Fibroblast of lung (primary cell): ENCODE results near the gene TMEM116. TPM values are rescaled to one million over a fixed set of nuclear protein-coding genes. Genes with fewer than 3 reads are reported as not detected.
A peak's percentile ranks its signal among the peaks of the same experiment; 100 is the strongest.

Experiments used
- DNase-seq, 2 donors: peaks; one replicate each; pipeline versions ENCODE4 v3.0.0 to v3.0.0-alpha.2; 2010; ENCODE audit warnings: low read depth in 2 of 2
- H2AFZ ChIP-seq: 2 replicates; pipeline ENCODE4 v1.5.1; 2012; ENCODE audit warnings: low read length, control low read depth, inconsistent platforms
- H3K27ac ChIP-seq: 2 replicates; pipeline ENCODE4 v1.5.1; 2011; ENCODE audit warnings: low read length, control low read depth; ENCODE audit not compliant: insufficient read depth
- H3K27me3 ChIP-seq: 2 replicates; pipeline ENCODE4 v1.5.1; 2011; ENCODE audit warnings: mild to moderate bottlenecking, low read length; ENCODE audit not compliant: control insufficient read depth, insufficient read depth
- H3K36me3 ChIP-seq: 2 replicates; pipeline ENCODE4 v1.5.1; 2011; ENCODE audit warnings: low read length; ENCODE audit not compliant: control insufficient read depth, insufficient read depth
- H3K4me1 ChIP-seq: 2 replicates; pipeline ENCODE4 v1.5.1; 2011; ENCODE audit warnings: low read length; ENCODE audit not compliant: control insufficient read depth, insufficient read depth; ENCODE audit errors: extremely low read depth
- H3K4me2 ChIP-seq: 2 replicates; pipeline ENCODE4 v1.5.1; 2011; ENCODE audit warnings: low read length, control low read depth; ENCODE audit not compliant: insufficient read depth; ENCODE audit errors: extremely low read depth
- H3K4me3 ChIP-seq, 4 experiments: fragments of 200-600 bp in 1 of 4; sonication (generic) in 1 of 4; replicated peaks in 1 of 4; 2 replicates each; pipeline ENCODE4 v1.5.1; 2011 to 2016; ENCODE audit warnings: low read length in 4 of 4, low read depth in 3 of 4, mild to moderate bottlenecking in 3 of 4, control low read depth in 2 of 4, inconsistent platforms in 1 of 4, mixed read lengths in 1 of 4; ENCODE audit not compliant: insufficient read depth in 1 of 4; ENCODE audit errors: control extremely low read depth in 1 of 4
- H3K79me2 ChIP-seq: 2 replicates; pipeline ENCODE4 v1.5.1; 2012; ENCODE audit warnings: mild to moderate bottlenecking, low read length, inconsistent platforms; ENCODE audit not compliant: control insufficient read depth, insufficient read depth
- H3K9ac ChIP-seq: 2 replicates; pipeline ENCODE4 v1.5.1; 2011; ENCODE audit warnings: mild to moderate bottlenecking, low read length, control low read depth; ENCODE audit not compliant: insufficient read depth
- H3K9me3 ChIP-seq: 2 replicates; pipeline ENCODE4 v1.5.1; 2012; ENCODE audit warnings: low read depth, low read length; ENCODE audit not compliant: control insufficient read depth, insufficient read depth
- H4K20me1 ChIP-seq: 2 replicates; pipeline ENCODE4 v1.5.1; 2011; ENCODE audit warnings: low read length; ENCODE audit not compliant: control insufficient read depth, insufficient read depth; ENCODE audit errors: extremely low read depth
- EZH2 ChIP-seq: IDR thresholded peaks from 2 replicates; pipeline ENCODE4 v1.5.1; 2012; ENCODE audit warnings: low read length, control low read depth, mild to moderate bottlenecking; ENCODE audit errors: missing control alignments
- polyA minus RNA-seq: library from RNA; depleted of rRNA, polyadenylated mRNA; stranded (reverse); fragments of >200 nt; gene quantifications from 2 replicates; pipeline ENCODE4 v1.2.3, GENCODE V29; 2011; ENCODE audit warnings: low replicate concordance
- polyA plus RNA-seq, 2 donors: library from polyadenylated mRNA; depleted of rRNA in 1 of 2; stranded (reverse) in 1 of 2; unstranded in 1 of 2; fragments of >200 nt; gene quantifications; 2 replicates each; pipeline ENCODE4 v1.2.1, GENCODE V29; 2011 to 2012; ENCODE audit warnings: missing spikeins in 1 of 2
- total RNA-seq: library from RNA; depleted of rRNA; stranded (reverse); fragments of >200 nt; gene quantifications from 2 replicates; pipeline ENCODE4 v1.2.1, GENCODE V29; 2014
- TF ChIP-seq, protein P1 (sequence below), 2 donors: IDR thresholded peaks in 1 of 2; conservative IDR thresholded peaks in 1 of 2; 1 replicate in 1 of 2; 2 replicates in 1 of 2; pipeline ENCODE4 v1.5.1; 2011 to 2012; ENCODE audit warnings: low read length in 2 of 2, control low read depth in 1 of 2, inconsistent platforms in 1 of 2, low read depth in 1 of 2, mild to moderate bottlenecking in 1 of 2

Gene TMEM116
- total RNA-seq (12.3 and 21.8 TPM in 2 replicates), polyA plus RNA-seq (7.8 and 8.7 TPM in 2 replicates), polyA minus RNA-seq (5.1 and 7.5 TPM in 2 replicates)
- polyA plus RNA-seq (2012), result 4.5 and 5.2 TPM in 2 replicates

DNA sequence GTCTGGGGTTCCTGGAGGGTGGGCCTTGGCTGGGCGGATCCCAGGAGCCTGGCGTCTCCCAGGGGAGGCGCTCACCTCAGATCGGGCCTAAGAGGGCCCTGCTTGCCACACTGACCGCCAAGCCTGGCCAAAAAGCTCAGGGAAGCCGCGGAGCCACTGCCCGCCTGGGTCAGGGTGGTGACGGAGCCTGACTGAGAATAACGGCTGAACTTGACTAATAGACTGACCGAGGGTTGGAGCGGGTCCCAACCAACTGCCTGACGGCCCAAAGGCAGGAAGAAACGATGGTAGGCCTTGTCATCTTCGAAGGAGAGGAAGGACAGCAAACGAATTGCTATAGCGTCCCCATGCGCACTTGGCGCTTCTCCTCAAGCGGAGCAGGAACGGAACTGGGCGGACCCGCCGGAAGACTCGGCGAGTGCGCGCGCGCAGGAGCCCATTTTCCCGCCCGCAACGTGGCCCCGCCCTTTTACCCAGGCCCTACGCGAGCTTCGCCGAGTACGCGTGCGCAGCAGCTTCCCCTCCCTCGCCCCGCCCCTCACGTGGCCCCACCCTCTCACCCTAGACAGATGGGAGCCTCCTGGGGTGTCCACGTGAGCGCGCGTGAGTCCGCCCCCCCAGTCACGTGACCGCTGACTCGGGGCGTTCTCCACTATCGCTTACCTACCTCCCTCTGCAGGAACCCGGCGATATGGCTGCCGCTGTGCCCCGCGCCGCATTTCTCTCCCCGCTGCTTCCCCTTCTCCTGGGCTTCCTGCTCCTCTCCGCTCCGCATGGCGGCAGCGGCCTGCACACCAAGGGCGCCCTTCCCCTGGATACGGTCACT lies at the start of gene TMEM116, which contains the start of gene ERP29:
Gene TMEM116, minus strand, starts transcription at position 391 of the 826 bp plus-strand sequence. CDS start 7,895 bp downstream, outside the sequence.
Gene ERP29, plus strand, starts transcription at position 652 of the 826 bp plus-strand sequence. Its CDS starts 40 bp downstream, at position 692.
- H3K79me2 ChIP-seq, result peaks cover 37% of the 10 kb centered on the region
- TF ChIP-seq EZH2, result no peak
- TF ChIP-seq, protein P1, sequence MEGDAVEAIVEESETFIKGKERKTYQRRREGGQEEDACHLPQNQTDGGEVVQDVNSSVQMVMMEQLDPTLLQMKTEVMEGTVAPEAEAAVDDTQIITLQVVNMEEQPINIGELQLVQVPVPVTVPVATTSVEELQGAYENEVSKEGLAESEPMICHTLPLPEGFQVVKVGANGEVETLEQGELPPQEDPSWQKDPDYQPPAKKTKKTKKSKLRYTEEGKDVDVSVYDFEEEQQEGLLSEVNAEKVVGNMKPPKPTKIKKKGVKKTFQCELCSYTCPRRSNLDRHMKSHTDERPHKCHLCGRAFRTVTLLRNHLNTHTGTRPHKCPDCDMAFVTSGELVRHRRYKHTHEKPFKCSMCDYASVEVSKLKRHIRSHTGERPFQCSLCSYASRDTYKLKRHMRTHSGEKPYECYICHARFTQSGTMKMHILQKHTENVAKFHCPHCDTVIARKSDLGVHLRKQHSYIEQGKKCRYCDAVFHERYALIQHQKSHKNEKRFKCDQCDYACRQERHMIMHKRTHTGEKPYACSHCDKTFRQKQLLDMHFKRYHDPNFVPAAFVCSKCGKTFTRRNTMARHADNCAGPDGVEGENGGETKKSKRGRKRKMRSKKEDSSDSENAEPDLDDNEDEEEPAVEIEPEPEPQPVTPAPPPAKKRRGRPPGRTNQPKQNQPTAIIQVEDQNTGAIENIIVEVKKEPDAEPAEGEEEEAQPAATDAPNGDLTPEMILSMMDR (conservative IDR thresholded peaks at IDR 0.05 in 1 of 2, IDR thresholded peaks at IDR 0.05 in 1 of 2; ENCODE audit: low read depth in 1 of 2, low read length in 2 of 2), result peak; percentile 49 to 53
- H3K9ac ChIP-seq, result peak within 1 kb of the TSS; percentile 86

DNA sequence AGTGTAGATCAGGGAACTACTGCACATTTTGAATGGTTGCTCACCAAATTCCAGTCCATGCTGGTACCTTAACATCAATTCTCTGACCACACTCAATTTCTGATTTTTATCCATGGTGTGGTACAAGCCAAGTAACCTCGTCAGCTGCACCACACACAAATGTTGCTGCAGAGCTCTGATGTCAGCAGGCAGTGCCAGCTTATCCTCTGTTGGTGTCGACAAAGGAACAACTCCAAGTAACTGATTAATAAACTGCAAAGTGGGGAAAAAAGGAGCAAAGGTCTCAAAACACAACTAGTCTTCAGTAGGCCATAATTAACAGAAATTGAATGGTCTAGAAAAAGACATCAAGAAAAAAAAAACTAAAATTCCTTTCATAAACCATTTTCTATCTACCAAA lies 48.2 kb upstream of the TMEM116 start:
- no peaks in the 10 kb centered on the region for H3K27me3 ChIP-seq
- no peaks in the 10 kb centered on the region for H4K20me1 ChIP-seq
- peaks cover 15% of the 10 kb centered on the region for H3K36me3 ChIP-seq
- H3K4me3 ChIP-seq, result no peak overlapping the region
- DNase-seq, result no peak
- no peak overlapping the region for H3K9ac ChIP-seq
- H3K4me1 ChIP-seq, result no peaks in the 10 kb centered on the region
- H3K9me3 ChIP-seq, result no peaks in the 10 kb centered on the region
- H3K27ac ChIP-seq, result no peak overlapping the region
- no peak overlapping the region for H2AFZ ChIP-seq
- no peak overlapping the region for H3K4me2 ChIP-seq
- no peaks in the 10 kb centered on the region for H3K79me2 ChIP-seq
- no peak for TF ChIP-seq EZH2
- TF ChIP-seq, protein P1 (conservative IDR thresholded peaks at IDR 0.05 in 1 of 2, IDR thresholded peaks at IDR 0.05 in 1 of 2; ENCODE audit: low read depth in 1 of 2, low read length in 2 of 2), result no peak

More for the DNA sequence above, at the start of gene TMEM116, which contains the start of gene ERP29:
- Histone ChIP-seq H2AFZ (peak within 1 kb of the TSS; percentile 97), H3K4me1 (peaks cover 6% of the 10 kb centered on the region), H3K27me3 (no peaks in the 10 kb centered on the region), H3K9me3 (no peaks in the 10 kb centered on the region), H4K20me1 (no peaks in the 10 kb centered on the region), H3K4me2 (peak within 1 kb of the TSS; percentile 95), H3K36me3 (peaks cover 4% of the 10 kb centered on the region), H3K4me3 (peak within 1 kb of the TSS; percentile 84 to 97 (median 92)), H3K27ac (peak within 1 kb of the TSS; percentile 95)
- peak; percentile 96 to 99 for DNase-seq

DNA sequence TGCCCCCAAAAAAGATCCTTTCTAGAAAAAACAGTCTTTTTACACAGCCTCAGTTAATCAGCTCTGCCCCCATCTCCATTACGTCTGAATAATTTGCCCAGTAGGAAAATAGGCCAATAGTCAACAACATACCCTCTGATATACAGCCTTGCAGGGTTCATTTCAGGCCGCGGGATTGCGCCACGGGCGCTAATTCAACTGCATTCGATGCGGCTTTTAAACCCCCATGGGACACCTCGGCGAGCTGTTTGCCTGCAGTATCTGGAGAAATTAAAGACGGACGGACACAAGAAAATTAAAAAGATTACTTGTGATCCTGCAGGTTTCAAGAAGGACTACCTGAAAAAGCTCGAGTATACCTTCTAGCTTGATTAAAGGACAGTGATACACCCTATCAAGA lies 36.4 kb upstream of the TMEM116 start:
- Histone ChIP-seq H3K36me3 (peaks cover 15% of the 10 kb centered on the region), H3K79me2 (peaks cover 2% of the 10 kb centered on the region), H3K9ac (no peak overlapping the region), H3K4me2 (no peak overlapping the region), H3K27me3 (no peaks in the 10 kb centered on the region), H3K4me1 (peaks cover 4% of the 10 kb centered on the region), H3K4me3 (no peak overlapping the region), H3K9me3 (no peaks in the 10 kb centered on the region), H2AFZ (no peak overlapping the region), H3K27ac (no peak overlapping the region), H4K20me1 (no peaks in the 10 kb centered on the region)
- TF ChIP-seq, protein P1 (conservative IDR thresholded peaks at IDR 0.05 in 1 of 2, IDR thresholded peaks at IDR 0.05 in 1 of 2; ENCODE audit: low read depth in 1 of 2, low read length in 2 of 2), result no peak
- TF ChIP-seq EZH2, result no peak
- DNase-seq, result no peak
